PC-9 (cell line): Measurements from ENCODE around the gene WDR13.
"Not testable (repeated sequence)": the region's sequence is repeated elsewhere in the genome, so short reads cannot be mapped to it uniquely, and the experiment has no call there.

ENCODE experiments used
- CTCF ChIP-seq: fragments of 200-600 bp; sonication (generic); conservative IDR thresholded peaks from 2 replicates; pipeline ENCODE4 v1.6.1; 2017; ENCODE audit warnings: mixed run types, antibody characterized with exemption, mild to moderate bottlenecking, moderate library complexity
- EZH2 ChIP-seq: fragments of 200-600 bp; sonication (generic); IDR thresholded peaks from 2 replicates; pipeline ENCODE4 v1.8.0; 2017; ENCODE audit warnings: antibody characterized with exemption, low read depth

GRCh38 chrX:48652055-48652579 is 54.8 kb downstream of the WDR13 start:
- TF ChIP-seq CTCF, EZH2: not testable (repeated sequence)
